GM19193 (cell line): ENCODE data around the gene CDH2.

ENCODE experiments used
- POLR2A ChIP-seq: IDR thresholded peaks from 4 replicates; pipeline ENCODE4 v1.6.1; 2011; ENCODE audit not compliant: insufficient read depth, insufficient read length; ENCODE audit errors: extremely low read depth

The CDH2 gene

DNA sequence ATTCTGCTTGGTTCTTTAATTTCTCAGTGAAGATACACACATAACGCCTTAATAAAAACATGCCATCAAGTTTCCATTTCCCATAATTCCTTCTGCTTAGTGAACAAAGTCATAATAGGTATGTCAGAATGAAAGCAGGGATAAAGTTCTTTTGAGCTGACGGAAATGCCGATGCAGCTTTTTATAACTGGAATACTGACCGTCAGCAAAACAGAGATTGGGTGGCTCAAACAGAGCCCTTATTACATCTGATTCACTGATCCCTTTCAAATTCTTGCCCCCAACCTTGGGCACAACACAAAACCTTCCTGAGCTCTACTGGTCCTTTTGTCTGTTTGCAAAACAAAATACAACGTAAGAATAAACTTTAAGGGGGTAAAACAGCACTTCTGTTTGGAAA, 140.4 kb downstream of the CDH2 start:
- TF ChIP-seq POLR2A = no peak

DNA sequence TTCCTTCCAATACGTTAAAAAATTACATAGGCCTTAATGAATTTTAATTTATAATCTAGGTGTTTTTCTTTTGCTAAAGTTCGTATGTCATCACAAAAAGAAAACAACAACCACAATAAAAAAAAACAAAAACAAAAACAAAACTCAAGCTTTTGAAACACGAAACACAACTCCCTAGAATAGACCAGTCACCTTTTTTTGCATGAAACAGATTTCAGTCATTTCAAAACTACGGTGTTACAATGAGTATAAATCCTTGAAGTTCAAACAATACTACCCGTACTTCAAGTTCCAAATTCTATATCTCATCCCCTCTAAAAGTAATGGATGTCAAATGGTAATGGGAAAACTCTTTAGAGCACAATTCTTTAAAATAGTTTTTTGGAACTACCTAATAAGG, 142.4 kb downstream of the CDH2 start:
- TF ChIP-seq POLR2A = no peak

DNA sequence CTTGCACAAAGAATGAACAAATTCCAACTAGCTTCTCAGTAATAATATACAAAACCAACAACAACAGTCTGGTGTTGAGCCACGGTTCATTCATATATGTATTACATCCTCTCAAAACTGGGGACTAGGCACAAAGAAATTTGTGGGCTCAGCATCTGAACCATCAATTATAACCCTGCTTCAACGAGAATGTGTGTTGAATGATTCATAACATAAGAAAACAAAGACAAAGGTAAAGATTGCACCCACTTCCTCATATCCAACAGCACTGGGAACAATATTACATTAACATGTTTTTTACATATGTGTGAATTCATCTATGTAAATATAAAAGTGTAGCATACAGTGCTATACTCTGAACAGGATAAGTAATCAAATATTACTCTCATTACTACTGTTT, 144.8 kb downstream of the CDH2 start:
- no peak for TF ChIP-seq POLR2A

DNA sequence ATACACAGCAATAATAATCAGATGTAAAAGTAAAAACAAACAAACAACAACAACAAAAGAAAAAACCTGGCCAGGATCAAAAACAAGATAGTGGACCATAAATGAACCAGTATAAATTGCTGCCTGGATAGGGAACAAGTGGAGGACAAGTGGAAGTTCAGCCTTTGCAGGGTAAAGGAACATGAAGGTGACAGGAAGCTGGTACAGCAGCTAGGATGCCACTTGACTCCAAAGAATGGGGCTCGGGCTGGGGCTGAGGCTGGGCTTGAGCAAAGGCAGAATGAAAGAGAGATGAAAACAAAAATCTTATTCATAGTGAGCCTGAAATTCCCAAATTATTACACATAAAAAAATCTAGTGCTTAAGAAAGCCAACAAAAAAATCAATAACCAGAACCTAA, 146.5 kb downstream of the CDH2 start:
- no peak for TF ChIP-seq POLR2A

DNA sequence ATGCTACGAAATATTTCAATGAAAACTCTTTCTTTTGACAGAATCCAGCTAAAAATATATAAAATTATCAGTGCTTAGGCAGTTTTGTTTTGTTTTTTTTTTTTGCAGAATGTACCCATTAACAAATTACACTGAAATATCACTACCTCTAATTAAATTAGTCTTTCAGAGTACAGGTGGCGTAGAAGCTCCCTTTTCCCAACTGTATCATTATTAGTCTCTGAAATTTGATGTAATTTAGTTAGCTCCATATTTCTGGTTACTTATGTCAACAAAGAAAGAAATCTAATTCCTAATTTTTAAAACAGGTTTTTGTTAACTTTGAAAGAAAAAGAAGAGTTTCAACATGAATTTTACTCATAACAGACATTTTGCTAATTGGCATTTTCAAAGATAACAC, 149.2 kb downstream of the CDH2 start:
- TF ChIP-seq POLR2A = no peak

DNA sequence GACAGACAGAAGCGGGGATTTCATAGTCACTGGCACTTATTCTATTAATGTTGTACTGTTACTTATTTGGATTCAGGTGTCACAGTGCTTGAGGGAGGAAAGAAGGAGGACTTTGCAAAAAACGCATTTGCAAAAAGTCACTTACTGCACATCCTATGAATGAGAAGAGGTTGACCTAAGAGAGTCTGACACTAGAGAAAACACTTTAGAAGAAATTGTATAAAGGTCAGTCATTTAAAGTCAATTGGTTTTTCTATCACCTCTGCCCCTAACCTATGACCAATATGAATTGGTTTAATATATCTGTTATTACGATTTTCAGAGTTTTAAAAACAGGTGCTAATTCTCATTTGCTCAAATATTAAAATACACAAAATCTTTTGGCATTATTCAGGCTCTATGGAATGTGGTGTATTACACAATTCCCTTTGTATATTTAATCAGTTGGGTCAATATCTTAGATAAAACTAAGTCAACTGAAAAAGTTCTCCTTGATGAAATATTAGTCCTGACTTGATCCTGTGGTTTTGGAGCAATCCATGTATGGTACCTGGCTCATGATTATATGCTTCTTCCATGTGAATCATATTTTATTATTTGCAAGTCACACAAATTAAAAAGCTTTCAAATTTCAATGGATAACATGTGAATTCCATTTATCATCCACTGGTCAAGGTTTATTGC, 157.4 kb downstream of the CDH2 start:
- TF ChIP-seq POLR2A = no peak

DNA sequence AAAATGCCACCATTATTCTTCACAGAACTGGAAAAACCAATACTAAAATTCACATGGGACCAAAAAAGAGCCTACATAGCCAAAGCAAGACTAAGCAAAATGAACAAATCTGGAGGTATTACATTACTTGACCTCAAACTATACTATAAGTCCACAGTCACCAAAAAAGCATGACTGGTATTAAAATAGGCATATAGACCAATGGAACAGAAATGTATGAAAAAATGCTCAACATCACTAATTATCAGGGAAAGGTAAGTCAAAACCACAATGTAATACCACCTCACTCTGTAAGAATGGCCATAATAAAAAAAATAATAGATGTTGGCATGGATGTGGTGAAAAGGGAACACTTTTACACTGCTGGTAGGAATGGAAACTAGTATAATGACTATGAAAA, 158.6 kb downstream of the CDH2 start:
- no peak for TF ChIP-seq POLR2A

DNA sequence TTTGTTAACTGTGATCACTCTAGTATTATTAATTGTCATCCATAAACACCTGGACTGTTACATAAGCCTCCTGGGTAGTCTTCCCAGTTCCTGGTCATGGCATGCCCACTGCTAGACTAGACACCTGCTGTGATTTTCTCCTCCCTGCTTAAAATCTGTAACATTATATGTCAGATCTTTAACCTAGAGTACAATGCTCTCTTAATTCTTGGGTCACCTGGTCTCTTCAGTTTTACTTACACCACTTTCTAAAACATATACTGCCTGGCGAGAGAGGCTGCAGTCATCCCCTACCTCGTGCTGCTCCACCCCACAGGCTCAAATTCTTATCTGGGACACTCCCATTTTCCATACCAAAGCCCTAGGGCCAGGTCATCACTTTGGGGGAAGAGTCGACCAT, 161.3 kb downstream of the CDH2 start:
- TF ChIP-seq POLR2A = no peak

DNA sequence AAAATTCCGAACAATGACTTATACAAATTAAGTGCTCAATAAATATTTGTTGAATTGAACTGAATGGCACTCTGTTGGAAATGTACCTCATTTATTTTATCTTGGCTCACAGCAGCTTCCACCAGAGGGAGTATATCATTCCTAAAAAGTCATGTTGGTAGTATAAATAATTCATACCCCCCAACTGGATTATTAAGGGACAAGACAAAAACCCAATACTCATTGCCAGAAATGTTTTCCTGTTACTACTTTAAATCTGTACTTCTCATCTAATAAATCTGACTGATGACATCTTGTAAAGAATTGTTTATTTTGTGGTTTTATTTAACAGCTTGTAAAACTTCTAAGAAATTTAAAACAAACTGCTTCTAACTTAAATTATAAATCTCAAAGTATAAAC, 163.9 kb downstream of the CDH2 start:
- TF ChIP-seq POLR2A = no peak

DNA sequence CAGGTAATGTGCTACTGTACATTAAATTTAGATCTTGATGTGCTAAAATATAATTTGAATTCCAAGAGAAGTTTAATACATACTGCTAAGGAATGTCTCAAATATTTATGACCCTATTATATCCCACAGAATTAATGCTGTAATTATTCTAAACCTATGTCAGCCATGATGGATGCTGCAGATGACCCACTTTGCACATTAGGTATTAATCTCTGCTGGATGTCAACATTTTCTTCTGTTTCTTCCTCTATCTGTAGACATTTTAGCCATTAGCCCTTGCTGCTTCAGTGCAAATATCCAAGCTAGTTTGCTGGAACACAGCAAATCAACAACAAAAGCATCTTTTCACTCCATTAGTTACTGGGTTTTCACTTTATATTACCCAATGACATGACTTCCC, 164.6 kb downstream of the CDH2 start:
- TF ChIP-seq POLR2A = no peak

DNA sequence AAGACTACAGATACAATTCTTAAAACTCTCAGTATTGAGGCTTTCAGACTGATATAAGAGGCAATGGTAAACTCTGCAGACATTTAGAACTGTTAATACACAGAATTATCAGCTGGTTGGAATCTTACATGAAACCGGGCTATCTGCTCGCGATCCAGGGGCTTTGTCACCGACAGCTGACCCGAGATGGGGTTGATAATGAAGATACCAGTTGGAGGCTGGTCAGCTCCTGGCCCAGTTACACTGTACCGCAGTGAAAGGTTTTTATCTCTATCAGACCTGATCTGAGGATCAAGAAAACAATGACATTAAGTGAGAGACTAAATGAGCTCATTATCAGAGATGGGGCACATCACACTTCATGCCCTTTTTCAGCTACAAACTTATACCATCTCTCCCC, 167.3 kb downstream of the CDH2 start:
- no peak for TF ChIP-seq POLR2A

DNA sequence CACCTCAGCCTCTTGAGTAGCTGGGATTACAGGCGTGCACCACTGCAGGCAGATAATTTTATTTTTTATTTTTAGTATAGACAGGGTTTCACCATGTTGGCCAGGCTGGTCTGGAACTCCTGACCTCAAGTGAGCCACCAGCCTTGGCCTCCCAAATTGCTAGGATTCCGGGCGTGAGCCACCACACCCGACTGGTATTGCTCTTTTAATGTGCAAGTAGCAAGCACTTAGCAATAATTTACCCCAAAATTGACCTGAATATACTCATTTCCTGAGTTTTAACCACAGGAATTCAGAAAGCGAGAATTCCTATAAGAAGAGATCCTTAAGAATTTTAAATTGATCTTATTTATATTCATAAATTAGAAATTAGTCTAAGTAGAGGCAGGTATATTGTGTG, 169.1 kb downstream of the CDH2 start:
- TF ChIP-seq POLR2A = no peak

DNA sequence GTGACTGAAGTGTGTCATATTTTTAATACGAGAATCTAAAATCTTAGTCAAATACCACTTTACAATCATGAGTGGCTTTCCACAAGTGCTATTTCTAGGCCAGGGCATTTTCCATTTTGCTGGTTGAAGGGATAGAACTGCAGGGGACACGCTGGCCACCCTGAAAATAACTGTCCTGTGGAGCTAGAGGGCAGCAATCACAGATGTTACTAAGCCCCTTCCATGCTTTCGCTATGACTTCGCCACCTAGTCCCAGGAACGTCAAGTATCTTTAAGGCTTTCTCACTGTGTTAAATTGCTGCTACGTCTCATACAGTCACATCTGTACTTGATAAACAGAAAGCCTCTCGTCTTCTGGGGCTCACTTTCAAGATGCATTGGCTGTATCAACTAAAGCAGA, 171.8 kb downstream of the CDH2 start:
- no peak for TF ChIP-seq POLR2A

DNA sequence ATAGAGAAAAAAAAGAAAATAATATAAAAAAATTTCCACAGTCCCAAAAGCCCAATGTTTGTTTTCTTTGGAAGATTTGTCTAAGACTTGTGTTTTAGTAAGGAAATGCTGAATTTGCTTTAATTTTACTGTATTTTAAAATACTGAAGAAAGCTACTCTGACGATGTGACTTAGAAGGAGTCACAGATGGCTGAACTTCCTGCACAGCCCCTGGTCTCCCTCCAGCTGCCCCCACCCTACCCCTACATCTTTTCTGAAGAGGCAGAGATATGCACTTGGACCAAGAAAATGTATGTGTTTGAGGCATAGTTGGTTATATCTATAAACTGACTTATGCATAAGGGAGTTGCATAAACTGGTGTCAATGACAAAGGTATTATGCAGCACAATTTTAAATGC, 172.3 kb downstream of the CDH2 start:
- no peak for TF ChIP-seq POLR2A

DNA sequence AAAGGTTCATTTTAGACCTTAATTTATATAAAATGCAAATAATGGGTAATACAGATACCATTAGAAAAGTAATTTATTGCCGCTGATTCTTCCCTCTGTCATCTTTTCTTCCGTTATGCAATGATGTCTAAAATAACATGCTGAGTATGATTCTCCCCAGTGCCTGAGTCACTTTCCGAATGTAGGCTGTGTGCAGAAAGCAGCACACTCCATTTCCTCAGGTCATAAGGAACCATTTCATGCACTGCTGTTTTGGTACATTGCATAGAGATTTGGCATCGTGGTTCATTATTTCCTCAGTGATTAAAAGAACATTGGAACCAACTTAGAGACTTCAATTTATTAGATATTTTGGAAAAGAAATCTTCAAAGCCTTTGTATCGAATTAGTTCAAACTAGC, 173.5 kb downstream of the CDH2 start:
- no peak for TF ChIP-seq POLR2A

DNA sequence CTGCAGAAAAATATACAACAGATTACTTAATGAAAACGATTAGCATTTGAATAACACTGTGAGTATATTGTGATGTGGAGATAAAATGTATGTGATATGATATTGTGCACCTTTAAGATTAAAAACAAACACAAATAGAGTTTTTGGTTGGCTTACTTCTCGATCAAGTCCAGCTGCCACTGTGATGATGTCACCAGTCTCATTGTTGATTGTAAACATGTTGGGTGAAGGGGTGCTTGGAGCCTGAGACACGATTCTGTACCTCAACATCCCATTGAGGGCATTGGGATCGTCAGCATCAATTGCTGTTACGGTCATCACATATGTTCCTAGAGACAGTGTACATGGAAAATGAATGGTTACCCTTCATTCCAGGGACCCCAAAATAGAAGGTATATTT, 174.1 kb downstream of the CDH2 start:
- no peak for TF ChIP-seq POLR2A

DNA sequence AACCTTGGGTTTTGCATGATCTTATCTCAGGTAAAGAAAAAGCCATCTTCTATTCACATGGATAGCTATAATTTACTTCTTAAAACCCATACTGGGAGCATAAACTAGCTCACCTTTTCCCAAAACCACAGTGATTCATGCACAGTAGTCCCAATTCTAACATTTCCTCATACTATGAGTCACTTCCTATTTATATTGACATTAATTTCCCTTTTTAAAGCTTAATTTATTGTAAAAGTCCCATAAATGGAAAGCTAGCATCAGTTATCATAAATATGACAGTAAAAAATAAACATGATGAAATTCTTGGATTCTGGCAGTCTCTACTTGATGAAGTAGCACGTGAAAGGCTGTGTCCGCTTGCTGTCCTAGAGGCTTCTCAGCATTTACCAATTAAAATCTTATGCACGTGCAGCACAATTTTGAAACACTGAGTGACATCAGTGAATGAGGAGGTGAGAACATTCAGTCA, 180.1 kb downstream of the CDH2 start:
- TF ChIP-seq POLR2A = no peak
